Thyroid gland (tissue), 4 donors: ENCODE data around the gene PARP8.

Experiments used
- POLR2A ChIP-seq, 2 donors: fragments of 450-650 bp; IDR thresholded peaks; one replicate each; pipeline ENCODE4 v1.6.1; 2017; ENCODE audit warnings: antibody characterized with exemption in 2 of 2, mild to moderate bottlenecking in 2 of 2, moderate library complexity in 1 of 2
- TF ChIP-seq, protein P1 (sequence below), 6 experiments: fragments of 200-600 bp in 3 of 6; fragments of 450-650 bp in 3 of 6; sonication (generic) in 3 of 6; IDR thresholded peaks; one replicate each; pipeline ENCODE4 v1.5.1; 2016 to 2019; ENCODE audit warnings: antibody characterized with exemption in 6 of 6, mild to moderate bottlenecking in 2 of 6, inconsistent platforms in 1 of 6, moderate library complexity in 1 of 6

DNA sequence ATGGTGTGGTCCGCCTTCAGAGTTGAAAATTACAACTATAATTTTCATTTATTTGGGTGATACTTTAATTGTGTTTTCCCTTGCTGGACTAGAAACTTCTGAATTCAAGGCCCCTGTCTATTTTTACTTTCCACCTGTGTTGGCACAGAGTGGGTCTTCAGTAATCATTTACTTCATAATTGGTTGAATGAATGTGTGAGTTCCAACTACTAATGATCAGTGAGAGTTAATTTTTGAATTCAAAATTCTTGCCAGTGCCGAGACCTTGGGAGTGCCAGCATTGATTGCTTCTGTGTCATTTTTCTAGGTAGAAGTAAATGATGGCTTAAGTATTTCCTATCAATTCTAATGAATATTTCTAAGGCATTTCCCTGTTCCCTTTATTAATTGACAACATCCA lies 61.4 kb downstream of the PARP8 start:
- TF ChIP-seq POLR2A (IDR thresholded peaks at IDR 0.05), result no peak
- TF ChIP-seq, protein P1, sequence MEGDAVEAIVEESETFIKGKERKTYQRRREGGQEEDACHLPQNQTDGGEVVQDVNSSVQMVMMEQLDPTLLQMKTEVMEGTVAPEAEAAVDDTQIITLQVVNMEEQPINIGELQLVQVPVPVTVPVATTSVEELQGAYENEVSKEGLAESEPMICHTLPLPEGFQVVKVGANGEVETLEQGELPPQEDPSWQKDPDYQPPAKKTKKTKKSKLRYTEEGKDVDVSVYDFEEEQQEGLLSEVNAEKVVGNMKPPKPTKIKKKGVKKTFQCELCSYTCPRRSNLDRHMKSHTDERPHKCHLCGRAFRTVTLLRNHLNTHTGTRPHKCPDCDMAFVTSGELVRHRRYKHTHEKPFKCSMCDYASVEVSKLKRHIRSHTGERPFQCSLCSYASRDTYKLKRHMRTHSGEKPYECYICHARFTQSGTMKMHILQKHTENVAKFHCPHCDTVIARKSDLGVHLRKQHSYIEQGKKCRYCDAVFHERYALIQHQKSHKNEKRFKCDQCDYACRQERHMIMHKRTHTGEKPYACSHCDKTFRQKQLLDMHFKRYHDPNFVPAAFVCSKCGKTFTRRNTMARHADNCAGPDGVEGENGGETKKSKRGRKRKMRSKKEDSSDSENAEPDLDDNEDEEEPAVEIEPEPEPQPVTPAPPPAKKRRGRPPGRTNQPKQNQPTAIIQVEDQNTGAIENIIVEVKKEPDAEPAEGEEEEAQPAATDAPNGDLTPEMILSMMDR (IDR thresholded peaks at IDR 0.05), result no peak
